ENCODE results near the gene PRR13. TPM values are rescaled to one million over a fixed set of nuclear protein-coding genes. Genes with fewer than 3 reads are reported as not detected.
"Not testable (repeated sequence)": the region's sequence is repeated elsewhere in the genome, so short reads cannot be mapped to it uniquely, and the experiment has no call there.

PRR13 gene
- total RNA-seq, 3 donors from 2014 or later (not counting 1 experiment from before 2014, with no cell fraction given): 214 to 233 (median 231) TPM

- H3K4me1 ChIP-seq (ENCODE audit: control insufficient read depth, insufficient read depth, low read length): no peaks in the 10 kb centered on the region
- Mint-ChIP-seq H3K36me3 (no peaks in the 10 kb centered on the region), H3K27ac (no peak overlapping the region), H3K4me1 (no peaks in the 10 kb centered on the region), H3K27me3 (ENCODE audit: low read depth in 2 of 2) (no peaks in the 10 kb centered on the region), H3K4me3 (no peak overlapping the region), H3K9me3 (no peaks in the 10 kb centered on the region)
- intact Hi-C loops (cut with micrococcal nuclease): no loop called here
- no peak for DNase-seq
- H3K27ac ChIP-seq (ENCODE audit: low read length): no peak overlapping the region
- H3K4me3 ChIP-seq (ENCODE audit: low read length): no peak overlapping the region
- no peaks in the 10 kb centered on the region for H3K27me3 ChIP-seq (ENCODE audit: control insufficient read depth, insufficient read depth, low read length)
- no peak for ATAC-seq
- H3K36me3 ChIP-seq (ENCODE audit: control insufficient read depth, insufficient read depth, low read length): no peaks in the 10 kb centered on the region
- TF ChIP-seq, protein P1, sequence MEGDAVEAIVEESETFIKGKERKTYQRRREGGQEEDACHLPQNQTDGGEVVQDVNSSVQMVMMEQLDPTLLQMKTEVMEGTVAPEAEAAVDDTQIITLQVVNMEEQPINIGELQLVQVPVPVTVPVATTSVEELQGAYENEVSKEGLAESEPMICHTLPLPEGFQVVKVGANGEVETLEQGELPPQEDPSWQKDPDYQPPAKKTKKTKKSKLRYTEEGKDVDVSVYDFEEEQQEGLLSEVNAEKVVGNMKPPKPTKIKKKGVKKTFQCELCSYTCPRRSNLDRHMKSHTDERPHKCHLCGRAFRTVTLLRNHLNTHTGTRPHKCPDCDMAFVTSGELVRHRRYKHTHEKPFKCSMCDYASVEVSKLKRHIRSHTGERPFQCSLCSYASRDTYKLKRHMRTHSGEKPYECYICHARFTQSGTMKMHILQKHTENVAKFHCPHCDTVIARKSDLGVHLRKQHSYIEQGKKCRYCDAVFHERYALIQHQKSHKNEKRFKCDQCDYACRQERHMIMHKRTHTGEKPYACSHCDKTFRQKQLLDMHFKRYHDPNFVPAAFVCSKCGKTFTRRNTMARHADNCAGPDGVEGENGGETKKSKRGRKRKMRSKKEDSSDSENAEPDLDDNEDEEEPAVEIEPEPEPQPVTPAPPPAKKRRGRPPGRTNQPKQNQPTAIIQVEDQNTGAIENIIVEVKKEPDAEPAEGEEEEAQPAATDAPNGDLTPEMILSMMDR (IDR thresholded peaks at IDR 0.05): no peak
- H3K9me3 ChIP-seq (ENCODE audit: control insufficient read depth, insufficient read depth, low read length): no peaks in the 10 kb centered on the region
- 95% methylated on average over 7 of the region's 7 CpGs for WGBS (ENCODE audit: insufficient coverage)
These were observed 12.8 kb upstream of the PRR13 start for GRCh38 chr12:53428741-53429140.

- Histone ChIP-seq H3K4me3 (ENCODE audit: low read length) (no peak overlapping the region), H3K27ac (ENCODE audit: low read length) (no peak overlapping the region), H3K9me3 (ENCODE audit: control insufficient read depth, insufficient read depth, low read length) (no peaks in the 10 kb centered on the region), H3K36me3 (ENCODE audit: control insufficient read depth, insufficient read depth, low read length) (no peaks in the 10 kb centered on the region), H3K4me1 (ENCODE audit: control insufficient read depth, insufficient read depth, low read length) (no peaks in the 10 kb centered on the region), H3K27me3 (ENCODE audit: control insufficient read depth, insufficient read depth, low read length) (no peaks in the 10 kb centered on the region)
- intact Hi-C loops (cut with micrococcal nuclease): no loop called here
- DNase-seq (no peak), ATAC-seq (no peak)
- Mint-ChIP-seq H3K9me3 (no peaks in the 10 kb centered on the region), H3K4me3 (no peak overlapping the region), H3K27me3 (ENCODE audit: low read depth in 2 of 2) (no peaks in the 10 kb centered on the region), H3K27ac (no peak overlapping the region), H3K4me1 (no peaks in the 10 kb centered on the region), H3K36me3 (no peaks in the 10 kb centered on the region)
- 90% methylated on average over 3 of the region's 5 CpGs for WGBS (ENCODE audit: insufficient coverage)
- TF ChIP-seq, protein P1 (IDR thresholded peaks at IDR 0.05): no peak
These were observed 11.4 kb upstream of the PRR13 start for GRCh38 chr12:53430116-53430515.

- Histone ChIP-seq H3K36me3 (ENCODE audit: control insufficient read depth, insufficient read depth, low read length) (no peaks in the 10 kb centered on the region), H3K4me1 (ENCODE audit: control insufficient read depth, insufficient read depth, low read length) (no peaks in the 10 kb centered on the region), H3K27ac (ENCODE audit: low read length) (no peak overlapping the region), H3K27me3 (ENCODE audit: control insufficient read depth, insufficient read depth, low read length) (no peaks in the 10 kb centered on the region), H3K4me3 (ENCODE audit: low read length) (no peak overlapping the region), H3K9me3 (ENCODE audit: control insufficient read depth, insufficient read depth, low read length) (no peaks in the 10 kb centered on the region)
- 90% methylated on average over 7 of the region's 7 CpGs for WGBS (ENCODE audit: insufficient coverage)
- no peak for ATAC-seq
- Mint-ChIP-seq H3K27me3 (ENCODE audit: low read depth in 2 of 2) (no peaks in the 10 kb centered on the region), H3K27ac (no peak overlapping the region), H3K9me3 (no peaks in the 10 kb centered on the region), H3K4me3 (no peak overlapping the region), H3K36me3 (no peaks in the 10 kb centered on the region), H3K4me1 (no peaks in the 10 kb centered on the region)
- TF ChIP-seq, protein P1 (IDR thresholded peaks at IDR 0.05): no peak
- intact Hi-C loops (cut with micrococcal nuclease): no loop called here
- no peak for DNase-seq
These were observed 10.3 kb upstream of the PRR13 start for GRCh38 chr12:53431187-53431586.

DNA sequence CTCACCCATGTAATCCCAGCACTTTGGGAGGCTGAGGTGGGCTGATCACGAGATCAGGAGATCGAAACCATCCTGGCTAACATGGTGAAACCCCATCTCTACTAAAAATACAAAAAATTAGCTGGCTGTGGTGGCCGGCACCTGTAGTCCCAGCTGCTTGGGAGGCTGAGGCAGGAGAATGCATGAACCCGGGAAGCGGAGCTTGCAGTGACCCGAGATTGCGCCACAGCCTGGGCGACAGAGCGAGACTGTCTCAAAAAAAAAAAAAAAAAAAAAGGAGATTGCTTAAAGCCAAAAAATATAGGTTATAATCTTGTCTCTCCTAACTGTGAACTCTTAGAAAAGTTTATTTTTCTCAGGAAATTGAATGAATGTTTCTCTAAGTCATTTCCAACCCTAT lies 6.2 kb upstream of the PRR13 start:
- H3K9me3 ChIP-seq (ENCODE audit: control insufficient read depth, insufficient read depth, low read length); DNase-seq; H3K4me3 Mint-ChIP-seq; H3K4me1 Mint-ChIP-seq; H3K9me3 Mint-ChIP-seq; H3K27ac ChIP-seq (ENCODE audit: low read length); H3K4me1 ChIP-seq (ENCODE audit: control insufficient read depth, insufficient read depth, low read length); H3K36me3 Mint-ChIP-seq; intact Hi-C loops (cut with micrococcal nuclease); H3K36me3 ChIP-seq (ENCODE audit: control insufficient read depth, insufficient read depth, low read length); H3K27me3 Mint-ChIP-seq (ENCODE audit: low read depth in 2 of 2); ATAC-seq; H3K4me3 ChIP-seq (ENCODE audit: low read length); H3K27me3 ChIP-seq (ENCODE audit: control insufficient read depth, insufficient read depth, low read length); H3K27ac Mint-ChIP-seq: not testable (repeated sequence)
- WGBS (ENCODE audit: insufficient coverage): 87% methylated on average over 9 of the region's 9 CpGs

DNA sequence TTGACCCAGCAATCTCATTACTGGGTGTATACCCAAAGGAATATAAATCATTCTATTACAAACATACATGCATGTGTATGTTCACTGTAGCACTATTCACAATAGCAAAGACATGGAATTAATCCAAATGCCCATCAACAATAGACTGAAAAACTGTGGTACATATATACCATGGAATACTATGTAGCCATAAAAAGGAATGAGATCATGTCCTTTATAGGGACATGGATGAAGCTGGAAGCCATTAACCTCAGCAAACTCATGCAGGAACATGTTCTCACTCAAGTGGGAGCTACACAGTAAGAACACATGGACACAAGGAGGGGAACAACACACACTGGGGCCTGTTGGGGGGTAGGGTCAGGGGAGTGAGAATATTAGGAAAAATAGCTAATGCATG lies 2.0 kb upstream of the PRR13 start:
- intact Hi-C loops (cut with micrococcal nuclease); H3K4me3 Mint-ChIP-seq; H3K9me3 ChIP-seq (ENCODE audit: control insufficient read depth, insufficient read depth, low read length); H3K4me3 ChIP-seq (ENCODE audit: low read length); H3K27ac Mint-ChIP-seq; H3K36me3 Mint-ChIP-seq; DNase-seq; H3K27me3 ChIP-seq (ENCODE audit: control insufficient read depth, insufficient read depth, low read length); ATAC-seq; H3K27me3 Mint-ChIP-seq (ENCODE audit: low read depth in 2 of 2); H3K9me3 Mint-ChIP-seq; H3K27ac ChIP-seq (ENCODE audit: low read length): not testable (repeated sequence)
- Histone ChIP-seq H3K4me1 (ENCODE audit: control insufficient read depth, insufficient read depth, low read length) (peaks cover 31% of the 10 kb centered on the region), H3K36me3 (ENCODE audit: control insufficient read depth, insufficient read depth, low read length) (peaks cover 11% of the 10 kb centered on the region)
- H3K4me1 Mint-ChIP-seq: peaks cover 27 to 36% of the 10 kb centered on the region in 2 donors
